Peyer's patch (tissue), 4 donors: ENCODE results near the gene MAN1B1. TPM values are rescaled to one million over a fixed set of nuclear protein-coding genes. Genes with fewer than 3 reads are reported as not detected.

Experiments
- DNase-seq, 3 donors: peaks; one replicate each; pipeline ENCODE4 v3.0.0-alpha.2; 2017 to 2019
- H3K27ac ChIP-seq, 4 donors: fragments of 200-600 bp; sonication (generic); one replicate each; pipeline ENCODE4 v1.5.1; 2016 to 2019
- H3K27me3 ChIP-seq, 2 donors: fragments of 200-600 bp; sonication (generic); one replicate each; pipeline ENCODE4 v1.5.1; 2019
- H3K36me3 ChIP-seq, 3 donors: fragments of 200-600 bp; sonication (generic); one replicate each; pipeline ENCODE4 v1.5.1; 2016 to 2019
- H3K4me1 ChIP-seq, 4 donors: fragments of 200-600 bp; sonication (generic); one replicate each; pipeline ENCODE4 v1.5.1; 2016 to 2019
- H3K4me3 ChIP-seq, 4 donors: fragments of 200-600 bp; sonication (generic); 1 replicate in 3 of 4; 2 replicates in 1 of 4; pipeline ENCODE4 v1.5.1; 2016 to 2019; ENCODE audit warnings: mild to moderate bottlenecking in 1 of 4
- H3K9me3 ChIP-seq, 4 donors: fragments of 200-600 bp; sonication (generic); one replicate each; pipeline ENCODE4 v1.5.1; 2016 to 2019; ENCODE audit warnings: mild to moderate bottlenecking in 1 of 4
- POLR2A ChIP-seq, 2 donors: fragments of 450-650 bp; IDR thresholded peaks; one replicate each; pipeline ENCODE4 v1.5.1; 2017; ENCODE audit warnings: antibody characterized with exemption in 2 of 2, mild to moderate bottlenecking in 2 of 2, moderate library complexity in 2 of 2
- total RNA-seq, 4 donors: library from RNA; depleted of rRNA; stranded (reverse); fragments of >200 nt; gene quantifications; one replicate each; pipeline ENCODE4 v1.1.0, GENCODE V29; 2016
- TF ChIP-seq, protein P1 (sequence below), 6 experiments: fragments of 450-650 bp in 4 of 6; fragments of 200-600 bp in 2 of 6; sonication (generic) in 1 of 6; IDR thresholded peaks; one replicate each; pipeline ENCODE4 v1.5.1; 2017 to 2019; ENCODE audit warnings: antibody characterized with exemption in 6 of 6, mild to moderate bottlenecking in 3 of 6, moderate library complexity in 1 of 6

The MAN1B1 gene
- total RNA-seq, 4 donors from 2014 or later: 42.7 to 74.7 (median 61.0) TPM

DNA sequence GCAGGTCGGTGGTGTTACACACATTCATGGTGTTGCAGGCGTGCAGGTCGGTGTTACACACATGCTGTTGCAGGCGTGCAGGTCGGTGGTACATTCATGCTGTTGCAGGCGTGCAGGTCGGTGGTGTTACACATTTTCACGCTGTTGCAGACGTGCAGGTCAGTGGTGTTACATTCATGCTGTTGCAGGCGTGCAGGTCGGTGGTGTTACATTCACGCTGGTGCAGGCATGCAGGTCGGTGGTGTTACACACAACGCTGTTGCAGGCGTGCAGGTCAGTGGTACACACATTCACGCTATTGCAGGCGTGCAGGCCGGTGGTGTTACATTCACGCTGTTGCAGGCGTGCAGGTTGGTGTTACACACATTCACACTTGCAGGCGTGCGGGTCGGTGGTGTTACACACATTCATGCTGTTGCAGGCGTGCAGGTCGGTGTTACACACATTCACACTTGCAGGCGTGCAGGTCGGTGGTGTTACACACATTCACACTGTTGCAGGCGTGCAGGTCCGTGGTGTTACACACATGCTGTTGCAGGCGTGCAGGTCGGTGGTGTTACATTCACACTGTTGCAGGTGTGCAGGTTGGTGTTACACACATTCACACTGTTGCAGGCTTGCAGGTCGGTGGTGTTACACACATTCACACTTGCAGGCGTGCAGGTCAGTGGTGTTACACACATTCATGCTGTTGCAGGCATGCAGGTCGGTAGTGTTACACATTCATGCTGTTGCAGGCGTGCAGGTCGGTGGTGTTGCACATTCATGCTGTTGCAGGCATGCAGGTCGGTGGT lies 16.6 kb downstream of the MAN1B1 start:
- no peak for DNase-seq
- Histone ChIP-seq H3K4me1 (no peaks in the 10 kb centered on the region), H3K4me3 (no peak overlapping the region), H3K27me3 (no peaks in the 10 kb centered on the region), H3K36me3 (peaks cover 0 to 94% (median 0%) of the 10 kb centered on the region in 3 donors), H3K27ac (no peak overlapping the region), H3K9me3 (no peaks in the 10 kb centered on the region)
- TF ChIP-seq, protein P1, sequence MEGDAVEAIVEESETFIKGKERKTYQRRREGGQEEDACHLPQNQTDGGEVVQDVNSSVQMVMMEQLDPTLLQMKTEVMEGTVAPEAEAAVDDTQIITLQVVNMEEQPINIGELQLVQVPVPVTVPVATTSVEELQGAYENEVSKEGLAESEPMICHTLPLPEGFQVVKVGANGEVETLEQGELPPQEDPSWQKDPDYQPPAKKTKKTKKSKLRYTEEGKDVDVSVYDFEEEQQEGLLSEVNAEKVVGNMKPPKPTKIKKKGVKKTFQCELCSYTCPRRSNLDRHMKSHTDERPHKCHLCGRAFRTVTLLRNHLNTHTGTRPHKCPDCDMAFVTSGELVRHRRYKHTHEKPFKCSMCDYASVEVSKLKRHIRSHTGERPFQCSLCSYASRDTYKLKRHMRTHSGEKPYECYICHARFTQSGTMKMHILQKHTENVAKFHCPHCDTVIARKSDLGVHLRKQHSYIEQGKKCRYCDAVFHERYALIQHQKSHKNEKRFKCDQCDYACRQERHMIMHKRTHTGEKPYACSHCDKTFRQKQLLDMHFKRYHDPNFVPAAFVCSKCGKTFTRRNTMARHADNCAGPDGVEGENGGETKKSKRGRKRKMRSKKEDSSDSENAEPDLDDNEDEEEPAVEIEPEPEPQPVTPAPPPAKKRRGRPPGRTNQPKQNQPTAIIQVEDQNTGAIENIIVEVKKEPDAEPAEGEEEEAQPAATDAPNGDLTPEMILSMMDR (IDR thresholded peaks at IDR 0.05): no peak
- no peak for TF ChIP-seq POLR2A (IDR thresholded peaks at IDR 0.05)

DNA sequence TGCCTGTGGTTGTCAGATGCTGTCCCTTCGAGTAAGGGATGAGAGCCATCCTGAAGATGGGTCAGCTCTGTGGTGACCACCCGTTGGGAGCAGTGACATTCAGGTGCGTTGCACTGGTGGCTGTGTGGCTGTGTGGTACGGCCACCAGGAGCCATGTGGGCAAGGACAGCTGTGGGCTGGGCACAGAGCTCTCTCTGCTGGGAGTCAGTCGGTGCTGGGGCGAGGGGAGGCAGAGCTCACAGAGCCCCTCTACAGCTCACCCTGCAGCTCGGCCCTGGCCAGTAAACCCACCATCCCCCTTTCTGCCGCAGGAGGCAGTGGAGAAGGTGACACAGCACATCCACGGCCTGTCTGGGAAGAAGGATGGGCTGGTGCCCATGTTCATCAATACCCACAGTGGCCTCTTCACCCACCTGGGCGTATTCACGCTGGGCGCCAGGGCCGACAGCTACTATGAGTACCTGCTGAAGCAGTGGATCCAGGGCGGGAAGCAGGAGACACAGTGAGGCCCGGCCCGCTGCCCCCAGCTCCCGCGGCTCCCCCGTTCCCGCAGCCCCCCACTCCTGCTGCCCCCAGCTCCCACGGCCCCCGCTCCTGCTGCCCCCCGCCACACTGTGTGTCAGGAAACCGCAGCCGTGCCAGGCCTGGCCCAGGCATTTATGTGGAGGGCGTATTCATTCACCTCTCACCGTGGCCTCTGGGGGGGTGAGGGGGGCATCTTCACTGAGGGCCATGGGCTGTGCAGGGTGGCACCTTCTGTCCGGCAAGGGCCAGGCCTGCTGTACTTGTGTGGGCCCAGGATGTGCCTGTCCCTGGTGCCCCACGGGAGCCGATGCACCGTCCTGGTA lies 19.3 kb downstream of the MAN1B1 start:
- H3K27me3 ChIP-seq: no peaks in the 10 kb centered on the region
- no peaks in the 10 kb centered on the region for H3K4me1 ChIP-seq
- no peaks in the 10 kb centered on the region for H3K9me3 ChIP-seq
- no peak for DNase-seq
- no peak overlapping the region for H3K4me3 ChIP-seq
- H3K36me3 ChIP-seq: peaks cover 0 to 97% (median 0%) of the 10 kb centered on the region in 3 donors
- no peak overlapping the region for H3K27ac ChIP-seq
- TF ChIP-seq, protein P1 (IDR thresholded peaks at IDR 0.05): no peak
- no peak for TF ChIP-seq POLR2A (IDR thresholded peaks at IDR 0.05)

DNA sequence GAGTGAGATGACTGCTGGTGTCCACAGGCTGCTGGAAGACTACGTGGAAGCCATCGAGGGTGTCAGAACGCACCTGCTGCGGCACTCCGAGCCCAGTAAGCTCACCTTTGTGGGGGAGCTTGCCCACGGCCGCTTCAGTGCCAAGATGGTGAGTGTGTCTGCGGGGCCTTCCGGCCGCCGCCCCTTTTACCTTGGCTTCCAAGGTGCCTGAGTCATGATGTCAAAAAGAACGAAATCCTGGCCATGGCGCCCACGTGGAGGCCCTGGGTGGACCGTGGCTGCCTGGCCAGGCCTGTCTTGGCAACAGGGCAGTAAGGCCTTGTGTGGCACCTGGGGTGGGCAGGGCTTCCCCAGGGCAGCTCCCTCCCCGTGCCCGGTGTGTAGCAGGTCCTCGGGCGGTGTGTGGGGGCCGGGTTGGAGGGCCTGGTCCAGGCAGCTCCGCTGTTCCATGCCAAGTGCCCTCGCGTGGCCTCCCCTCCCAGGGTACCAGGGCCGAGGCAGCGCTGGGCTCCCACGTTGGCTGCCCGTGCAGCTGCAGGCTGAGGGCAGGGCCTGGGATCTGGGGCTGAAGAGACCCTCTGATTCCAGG lies 20.0 kb downstream of the MAN1B1 start:
- peaks cover 0 to 94% (median 0%) of the 10 kb centered on the region in 3 donors for H3K36me3 ChIP-seq
- no peak for TF ChIP-seq POLR2A (IDR thresholded peaks at IDR 0.05)
- TF ChIP-seq, protein P1 (IDR thresholded peaks at IDR 0.05): no peak
- no peaks in the 10 kb centered on the region for H3K27me3 ChIP-seq
- no peaks in the 10 kb centered on the region for H3K4me1 ChIP-seq
- no peak for DNase-seq
- no peak overlapping the region for H3K4me3 ChIP-seq
- no peak overlapping the region for H3K27ac ChIP-seq
- H3K9me3 ChIP-seq: no peaks in the 10 kb centered on the region

DNA sequence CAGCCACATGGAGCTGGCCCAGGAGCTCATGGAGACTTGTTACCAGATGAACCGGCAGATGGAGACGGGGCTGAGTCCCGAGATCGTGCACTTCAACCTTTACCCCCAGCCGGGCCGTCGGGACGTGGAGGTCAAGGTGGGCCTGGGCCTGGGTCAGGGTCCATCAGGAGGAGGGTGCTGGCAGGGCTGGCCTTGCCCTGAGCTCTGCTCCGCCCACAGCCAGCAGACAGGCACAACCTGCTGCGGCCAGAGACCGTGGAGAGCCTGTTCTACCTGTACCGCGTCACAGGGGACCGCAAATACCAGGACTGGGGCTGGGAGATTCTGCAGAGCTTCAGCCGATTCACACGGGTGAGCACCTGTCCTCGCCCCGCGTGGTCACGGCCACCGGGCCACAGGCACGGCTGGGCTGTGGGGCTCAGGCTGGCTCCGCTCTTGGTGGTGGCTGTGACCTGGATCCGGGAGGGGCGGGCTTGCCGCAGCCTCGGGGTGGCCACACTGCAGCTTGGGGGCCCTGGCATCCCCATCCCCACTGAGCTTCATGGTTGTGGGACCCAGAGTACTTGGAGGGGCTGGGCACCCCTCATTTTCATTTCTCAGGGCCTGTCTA lies 20.6 kb downstream of the MAN1B1 start:
- H3K36me3 ChIP-seq: peaks cover 0 to 94% (median 0%) of the 10 kb centered on the region in 3 donors
- H3K27ac ChIP-seq: no peak overlapping the region
- no peaks in the 10 kb centered on the region for H3K4me1 ChIP-seq
- peak in 1 of 3 donors; percentile 47 for DNase-seq
- no peak overlapping the region for H3K4me3 ChIP-seq
- H3K9me3 ChIP-seq: no peaks in the 10 kb centered on the region
- TF ChIP-seq, protein P1 (IDR thresholded peaks at IDR 0.05): no peak
- H3K27me3 ChIP-seq: no peaks in the 10 kb centered on the region

DNA sequence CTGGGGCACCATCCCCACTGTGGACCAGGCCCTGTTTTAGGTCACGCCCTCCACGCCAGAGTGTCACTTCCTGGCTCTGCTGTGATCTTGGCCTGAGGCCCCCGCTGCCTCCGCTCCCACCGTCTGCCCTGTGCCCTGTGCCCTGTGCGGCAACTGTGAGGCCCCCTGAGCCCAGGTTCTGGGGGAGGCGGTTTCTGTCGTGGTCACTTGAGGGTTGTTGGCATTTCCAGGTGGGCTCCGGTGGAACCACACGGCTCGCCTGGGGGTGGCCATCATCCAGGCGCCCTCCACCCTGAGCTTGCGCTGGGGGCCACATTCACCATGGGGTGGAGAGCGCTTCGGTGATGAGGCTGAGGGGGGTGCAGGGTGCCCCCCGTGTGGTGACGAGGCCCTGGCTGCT lies 21.2 kb downstream of the MAN1B1 start:
- H3K4me1 ChIP-seq: no peaks in the 10 kb centered on the region
- no peak overlapping the region for H3K4me3 ChIP-seq
- H3K9me3 ChIP-seq: no peaks in the 10 kb centered on the region
- H3K27me3 ChIP-seq: no peaks in the 10 kb centered on the region
- H3K36me3 ChIP-seq: peaks cover 0 to 94% (median 0%) of the 10 kb centered on the region in 3 donors
- TF ChIP-seq, protein P1 (IDR thresholded peaks at IDR 0.05): no peak
- no peak for TF ChIP-seq POLR2A (IDR thresholded peaks at IDR 0.05)
- no peak for DNase-seq
- H3K27ac ChIP-seq: no peak overlapping the region
